NCI-H2081 (cell line): ENCODE data around the gene HADHB.

ENCODE experiments used
- DNase-seq, 2 experiments: peaks; one replicate each; lab custom pipeline; 2025; lab: John Stamatoyannopoulos, UW

The HADHB gene

GRCh38 chr2:26244309-26245230 lies at the start of gene HADHB, which contains the start of gene HADHA:
Gene HADHB, plus strand, starts transcription at chr2:26244939. Its CDS starts 9,316 bp downstream, at chr2:26254255.
Gene HADHA, minus strand, starts transcription at chr2:26244632. Its CDS starts 36 bp downstream, at chr2:26244596.
- DNase-seq: peak; percentile 85 to 91

- no peak for DNase-seq
Measured at GRCh38 chr2:26195040-26195984, 49.4 kb upstream of the HADHB start.

GRCh38 chr2:26196683-26197418 lies 47.9 kb upstream of the HADHB start:
- DNase-seq: no peak

GRCh38 chr2:26197516-26197915 lies 47.2 kb upstream of the HADHB start:
- no peak for DNase-seq

- DNase-seq: no peak
Measured at GRCh38 chr2:26202981-26203490, 41.7 kb upstream of the HADHB start.

GRCh38 chr2:26203906-26204305 lies 40.8 kb upstream of the HADHB start:
- DNase-seq: no peak

- DNase-seq: no peak
Measured at GRCh38 chr2:26212011-26212410, 32.7 kb upstream of the HADHB start.

GRCh38 chr2:26214759-26215158 lies 30.0 kb upstream of the HADHB start:
- DNase-seq: no peak

- no peak for DNase-seq
Measured at GRCh38 chr2:26215833-26216232, 28.9 kb upstream of the HADHB start.

GRCh38 chr2:26216587-26216986 lies 28.2 kb upstream of the HADHB start:
- DNase-seq: no peak

- DNase-seq: no peak
Measured at GRCh38 chr2:26217720-26218119, 27.0 kb upstream of the HADHB start.

GRCh38 chr2:26223018-26223417 lies 21.7 kb upstream of the HADHB start:
- no peak for DNase-seq

GRCh38 chr2:26224095-26224494 lies 20.6 kb upstream of the HADHB start:
- no peak for DNase-seq

GRCh38 chr2:26229595-26229994 lies 15.1 kb upstream of the HADHB start:
- no peak for DNase-seq

- DNase-seq: no peak
Measured at GRCh38 chr2:26230806-26231205, 13.9 kb upstream of the HADHB start.

GRCh38 chr2:26235089-26235488 lies 9.7 kb upstream of the HADHB start:
- DNase-seq: no peak

- no peak for DNase-seq
Measured at GRCh38 chr2:26237868-26238267, 6.9 kb upstream of the HADHB start.

GRCh38 chr2:26238311-26238958 lies 6.3 kb upstream of the HADHB start:
- DNase-seq: no peak

GRCh38 chr2:26241928-26242436 lies 2.8 kb upstream of the HADHB start:
- no peak for DNase-seq

GRCh38 chr2:26243470-26244308 lies 1.1 kb upstream of the HADHB start:
- DNase-seq: peak; percentile 13 to 54
